B cell (primary cell): ENCODE measurements around the gene C2orf74.
"Not testable (repeated sequence)": the region's sequence is repeated elsewhere in the genome, so short reads cannot be mapped to it uniquely, and the experiment has no call there.

Experiments
- EZH2 ChIP-seq: IDR thresholded peaks from 2 replicates; pipeline ENCODE4 v1.6.1; 2012; ENCODE audit warnings: borderline replicate concordance, low read depth, mild to moderate bottlenecking, moderate library complexity, low read length; ENCODE audit not compliant: insufficient read depth, poor library complexity, severe bottlenecking
- TF ChIP-seq, protein P1 (sequence below): fragments of 200-600 bp; IDR thresholded peaks from one replicate; pipeline ENCODE4 v1.8.0; 2022; ENCODE audit warnings: antibody characterized with exemption, mild to moderate bottlenecking

DNA sequence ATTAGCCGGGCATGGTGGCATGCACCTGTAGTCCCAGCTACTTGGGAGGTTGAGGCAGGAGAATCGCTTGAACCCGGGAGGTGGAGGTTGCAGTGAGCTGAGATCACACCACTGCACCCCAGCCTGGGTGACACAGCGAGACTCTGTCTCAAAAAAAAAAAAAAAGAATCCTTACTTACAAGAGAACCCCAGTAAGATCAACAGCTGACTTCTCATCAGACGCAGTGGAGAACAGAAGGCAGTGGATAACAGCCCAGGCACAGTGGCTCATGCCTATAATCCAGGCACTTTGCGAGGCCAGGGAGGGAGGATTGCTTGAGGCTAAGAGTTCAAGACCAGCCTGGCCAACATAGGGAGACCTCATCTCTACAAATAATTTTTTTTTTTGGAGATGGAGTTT, 33.9 kb upstream of the C2orf74 start:
- TF ChIP-seq, protein P1, sequence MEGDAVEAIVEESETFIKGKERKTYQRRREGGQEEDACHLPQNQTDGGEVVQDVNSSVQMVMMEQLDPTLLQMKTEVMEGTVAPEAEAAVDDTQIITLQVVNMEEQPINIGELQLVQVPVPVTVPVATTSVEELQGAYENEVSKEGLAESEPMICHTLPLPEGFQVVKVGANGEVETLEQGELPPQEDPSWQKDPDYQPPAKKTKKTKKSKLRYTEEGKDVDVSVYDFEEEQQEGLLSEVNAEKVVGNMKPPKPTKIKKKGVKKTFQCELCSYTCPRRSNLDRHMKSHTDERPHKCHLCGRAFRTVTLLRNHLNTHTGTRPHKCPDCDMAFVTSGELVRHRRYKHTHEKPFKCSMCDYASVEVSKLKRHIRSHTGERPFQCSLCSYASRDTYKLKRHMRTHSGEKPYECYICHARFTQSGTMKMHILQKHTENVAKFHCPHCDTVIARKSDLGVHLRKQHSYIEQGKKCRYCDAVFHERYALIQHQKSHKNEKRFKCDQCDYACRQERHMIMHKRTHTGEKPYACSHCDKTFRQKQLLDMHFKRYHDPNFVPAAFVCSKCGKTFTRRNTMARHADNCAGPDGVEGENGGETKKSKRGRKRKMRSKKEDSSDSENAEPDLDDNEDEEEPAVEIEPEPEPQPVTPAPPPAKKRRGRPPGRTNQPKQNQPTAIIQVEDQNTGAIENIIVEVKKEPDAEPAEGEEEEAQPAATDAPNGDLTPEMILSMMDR, result not testable (repeated sequence)
- not testable (repeated sequence) for TF ChIP-seq EZH2
